GOT3 (cell line): Measurements from ENCODE around the gene TAF9B.
A peak's percentile ranks its signal among the peaks of the same experiment; 100 is the strongest.
"Not testable (repeated sequence)": the region's sequence is repeated elsewhere in the genome, so short reads cannot be mapped to it uniquely, and the experiment has no call there.

Source experiments
- DNase-seq: peaks from one replicate; lab custom pipeline; 2025; ENCODE audit warnings: mixed read lengths; lab: John Stamatoyannopoulos, UW

Gene TAF9B

GRCh38 chrX:78116365-78116764 lies 23.1 kb downstream of the TAF9B start:
- DNase-seq: no peak

- no peak for DNase-seq
Measured at GRCh38 chrX:78111140-78111931, 28.1 kb downstream of the TAF9B start.

DNA sequence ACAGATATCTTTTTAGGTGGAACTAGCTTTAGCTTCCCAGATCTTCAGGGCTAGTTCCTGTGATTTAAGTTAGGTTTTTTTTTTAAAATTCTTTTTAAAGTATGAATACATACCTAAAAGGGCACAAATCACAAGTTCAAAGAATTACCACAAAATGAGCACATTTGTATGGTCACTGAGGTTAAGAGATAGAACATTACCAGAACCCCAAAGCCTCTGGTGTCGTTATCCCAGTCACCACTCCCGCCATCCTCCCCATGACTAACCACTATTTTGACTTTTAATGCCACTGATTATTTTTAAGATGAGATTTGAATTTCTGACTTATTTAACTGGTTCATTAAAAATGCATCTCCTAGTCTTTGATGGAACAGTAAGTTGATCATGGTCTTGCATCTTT lies 30.0 kb downstream of the TAF9B start:
- DNase-seq: no peak

- DNase-seq: no peak
Measured at GRCh38 chrX:78106651-78106986, 32.8 kb downstream of the TAF9B start.

- DNase-seq: no peak
Measured at GRCh38 chrX:78105944-78106650, 33.4 kb downstream of the TAF9B start.

GRCh38 chrX:78104447-78105176 lies 34.8 kb downstream of the TAF9B start:
- DNase-seq: no peak

- DNase-seq: peak; percentile 86
Measured at GRCh38 chrX:78103623-78104446, 35.6 kb downstream of the TAF9B start, which contains the start of gene PGK1. Gene PGK1, plus strand, starts transcription at chrX:78104248. Its CDS starts 93 bp downstream, at chrX:78104341.

DNA sequence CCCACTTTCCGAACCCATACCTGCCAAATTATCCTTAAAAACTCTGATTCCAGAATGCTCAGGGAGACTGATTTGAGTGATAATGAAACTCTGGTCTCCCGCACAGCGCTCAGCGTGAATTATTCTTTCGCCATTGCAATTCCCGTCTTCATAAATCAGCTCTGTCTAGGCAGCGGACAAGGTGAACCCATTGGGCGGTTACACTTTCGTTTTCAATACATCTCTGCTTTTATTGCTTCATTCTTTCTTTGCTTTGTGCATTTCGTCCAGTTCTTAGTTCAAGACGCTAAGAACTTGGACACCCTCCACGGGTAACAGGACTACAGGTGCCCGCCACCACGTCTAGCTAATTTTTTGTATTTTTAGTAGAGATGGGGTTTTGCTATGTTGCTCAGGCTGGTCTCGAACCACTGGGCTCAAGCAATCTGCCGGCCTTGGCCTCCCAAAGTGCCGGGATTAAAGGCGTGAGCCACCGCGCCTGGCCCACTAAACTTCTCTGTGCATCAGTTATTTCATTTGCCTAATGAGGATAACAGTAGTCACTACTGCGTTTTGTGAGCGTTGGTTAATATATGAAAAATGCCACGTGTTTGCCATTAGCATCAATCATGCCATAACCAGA lies 36.3 kb downstream of the TAF9B start:
- DNase-seq: no peak

DNA sequence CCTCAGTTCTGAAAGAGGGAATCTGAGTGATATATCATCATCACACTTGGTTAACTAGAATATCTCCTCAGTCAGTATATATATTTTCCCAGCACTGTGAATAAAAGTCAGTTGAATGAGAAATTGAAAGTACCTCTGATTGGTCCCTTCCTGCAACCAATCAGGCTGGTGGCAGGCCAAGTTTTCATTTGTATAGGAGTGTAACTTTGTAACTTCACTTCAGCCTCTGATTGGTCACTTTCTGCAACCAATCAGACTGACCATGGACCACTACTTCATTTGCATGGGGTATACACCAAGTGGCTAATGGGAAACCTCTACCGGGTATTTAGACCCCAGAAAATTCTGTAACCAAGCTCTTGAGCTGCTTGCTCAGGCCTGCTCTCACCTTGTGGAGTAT lies 37.4 kb downstream of the TAF9B start:
- DNase-seq: no peak

DNA sequence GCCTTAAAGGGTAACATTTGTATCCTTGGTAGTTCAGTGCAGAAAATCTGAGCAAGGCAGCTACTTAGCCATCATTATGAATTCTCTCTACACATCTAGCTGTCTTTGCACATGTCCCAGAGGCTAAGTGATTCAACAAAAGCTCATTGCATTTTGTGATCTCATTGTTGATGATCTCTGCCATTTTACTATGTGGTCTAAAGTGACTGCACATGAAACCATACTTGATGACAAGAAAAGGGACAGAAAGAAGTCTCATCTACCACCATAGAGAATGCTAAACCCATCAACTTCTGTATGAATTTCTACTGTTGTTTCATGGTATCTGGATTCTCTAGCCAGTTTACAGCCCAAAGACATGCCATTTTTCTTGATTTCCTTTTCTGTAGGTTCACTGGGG lies 41.3 kb downstream of the TAF9B start:
- DNase-seq: no peak

GRCh38 chrX:78092296-78092695 lies 47.2 kb downstream of the TAF9B start:
- no peak for DNase-seq

- not testable (repeated sequence) for DNase-seq
Measured at GRCh38 chrX:78081413-78081812, 58.0 kb downstream of the TAF9B start.
